GM18868 (cell line): ENCODE results near the gene WDR62.
"Not testable (repeated sequence)": the region's sequence is repeated elsewhere in the genome, so short reads cannot be mapped to it uniquely, and the experiment has no call there.

ENCODE experiments used
- ATAC-seq: cut with Tn5 transposase; IDR thresholded peaks from one replicate; pipeline ENCODE4 v1.9.1; 2021; ENCODE audit warnings: mild to moderate bottlenecking, moderate library complexity; ENCODE audit not compliant: unreplicated experiment

The WDR62 gene

GRCh38 chr19:36032251-36033104 lies 22.2 kb upstream of the WDR62 start, which contains the start of gene CLIP3:
Gene CLIP3, minus strand, starts transcription at chr19:36032873. Its CDS starts 516 bp downstream, at chr19:36032357.
- ATAC-seq = no peak

GRCh38 chr19:36040495-36040894 lies 14.2 kb upstream of the WDR62 start:
- ATAC-seq = no peak

GRCh38 chr19:36041092-36041491 lies 13.6 kb upstream of the WDR62 start:
- not testable (repeated sequence) for ATAC-seq

- no peak for ATAC-seq
Observed at GRCh38 chr19:36041831-36042230, 12.9 kb upstream of the WDR62 start.

GRCh38 chr19:36043952-36044351 lies 10.7 kb upstream of the WDR62 start:
- ATAC-seq = no peak

GRCh38 chr19:36046443-36047050 lies 8.2 kb upstream of the WDR62 start:
- ATAC-seq = no peak

- ATAC-seq = no peak
Observed at GRCh38 chr19:36047835-36048234, 6.9 kb upstream of the WDR62 start.

- no peak for ATAC-seq
Observed at GRCh38 chr19:36049080-36049698, 5.5 kb upstream of the WDR62 start.

- ATAC-seq = no peak
Observed at GRCh38 chr19:36051236-36051635, 3.5 kb upstream of the WDR62 start.

- ATAC-seq = no peak
Observed at GRCh38 chr19:36051637-36052036, 3.1 kb upstream of the WDR62 start.

- peak; percentile 81 for ATAC-seq
Observed at GRCh38 chr19:36054119-36054732, 471 bp upstream of the WDR62 start, which contains the start of gene THAP8. Gene THAP8, minus strand, starts transcription at chr19:36054285. Its CDS starts 68 bp downstream, at chr19:36054217.

GRCh38 chr19:36058481-36059179 lies 3.9 kb downstream of the WDR62 start:
- no peak for ATAC-seq

GRCh38 chr19:36059180-36059910 lies 4.6 kb downstream of the WDR62 start:
- no peak for ATAC-seq

GRCh38 chr19:36060430-36060829 lies 5.7 kb downstream of the WDR62 start:
- ATAC-seq = no peak

- no peak for ATAC-seq
Observed at GRCh38 chr19:36061367-36061766, 6.7 kb downstream of the WDR62 start.

GRCh38 chr19:36064826-36065225 lies 10.1 kb downstream of the WDR62 start:
- ATAC-seq = no peak

- ATAC-seq = no peak
Observed at GRCh38 chr19:36067681-36068080, 13.0 kb downstream of the WDR62 start.

- not testable (repeated sequence) for ATAC-seq
Observed at GRCh38 chr19:36068810-36069499, 14.3 kb downstream of the WDR62 start.

GRCh38 chr19:36072081-36072480 lies 17.4 kb downstream of the WDR62 start:
- ATAC-seq = no peak
